IPS-18c (cell line): ENCODE results near the gene TPSB2.
"Not testable (repeated sequence)": the region's sequence is repeated elsewhere in the genome, so short reads cannot be mapped to it uniquely, and the experiment has no call there.

Experiments
- H3K4me3 ChIP-seq: 2 replicates; pipeline ENCODE4 v1.7.0; 2013; ENCODE audit warnings: low read depth, mild to moderate bottlenecking, low read length, moderate library complexity; ENCODE audit not compliant: insufficient read depth
- H3K9me3 ChIP-seq: one replicate; pipeline ENCODE4 v1.6.1; 2013; ENCODE audit warnings: mild to moderate bottlenecking, low read length, moderate library complexity; ENCODE audit not compliant: control insufficient read depth, insufficient read depth

TPSB2 gene

GRCh38 chr16:1198671-1199346, 31.2 kb downstream of the TPSB2 start:
- not testable (repeated sequence) for H3K4me3 ChIP-seq

GRCh38 chr16:1198194-1198593, 31.8 kb downstream of the TPSB2 start:
- no peak overlapping the region; the same call in 1 of the 2 replicates for H3K4me3 ChIP-seq

More at GRCh38 chr16:1198671-1199346, 31.2 kb downstream of the TPSB2 start:
- not testable (repeated sequence) for H3K9me3 ChIP-seq

GRCh38 chr16:1197237-1197866, 32.6 kb downstream of the TPSB2 start:
- no peak overlapping the region for H3K4me3 ChIP-seq
- no peaks in the 10 kb centered on the region for H3K9me3 ChIP-seq

More at GRCh38 chr16:1198194-1198593, 31.8 kb downstream of the TPSB2 start:
- H3K9me3 ChIP-seq: no peaks in the 10 kb centered on the region

- Histone ChIP-seq H3K4me3 (no peak overlapping the region), H3K9me3 (no peaks in the 10 kb centered on the region)
Observed at GRCh38 chr16:1196494-1196893, 33.5 kb downstream of the TPSB2 start.

- no peak overlapping the region for H3K4me3 ChIP-seq
- H3K9me3 ChIP-seq: no peaks in the 10 kb centered on the region
Observed at GRCh38 chr16:1195393-1195666, 34.7 kb downstream of the TPSB2 start.

GRCh38 chr16:1194665-1195392, 35.2 kb downstream of the TPSB2 start:
- H3K4me3 ChIP-seq: no peak overlapping the region
- H3K9me3 ChIP-seq: no peaks in the 10 kb centered on the region

GRCh38 chr16:1193825-1194581, 36.0 kb downstream of the TPSB2 start:
- Histone ChIP-seq H3K4me3 (no peak overlapping the region), H3K9me3 (no peaks in the 10 kb centered on the region)

- Histone ChIP-seq H3K4me3 (no peak overlapping the region), H3K9me3 (no peaks in the 10 kb centered on the region)
Observed at GRCh38 chr16:1193143-1193824, 36.7 kb downstream of the TPSB2 start.

GRCh38 chr16:1192384-1193073, 37.5 kb downstream of the TPSB2 start:
- H3K9me3 ChIP-seq: no peaks in the 10 kb centered on the region

GRCh38 chr16:1190789-1191188, 39.2 kb downstream of the TPSB2 start:
- not testable (repeated sequence) for H3K9me3 ChIP-seq

More at GRCh38 chr16:1192384-1193073, 37.5 kb downstream of the TPSB2 start:
- no peak overlapping the region for H3K4me3 ChIP-seq

GRCh38 chr16:1189455-1189854, 40.5 kb downstream of the TPSB2 start:
- H3K4me3 ChIP-seq: no peak overlapping the region
- no peaks in the 10 kb centered on the region for H3K9me3 ChIP-seq

More at GRCh38 chr16:1190789-1191188, 39.2 kb downstream of the TPSB2 start:
- H3K4me3 ChIP-seq: not testable (repeated sequence)

- Histone ChIP-seq H3K4me3 (no peak overlapping the region), H3K9me3 (no peaks in the 10 kb centered on the region)
Observed at GRCh38 chr16:1188432-1189189, 41.4 kb downstream of the TPSB2 start.

- H3K9me3 ChIP-seq, H3K4me3 ChIP-seq: not testable (repeated sequence)
Observed at GRCh38 chr16:1185460-1186207, 44.4 kb downstream of the TPSB2 start.

- no peak overlapping the region for H3K4me3 ChIP-seq
Observed at GRCh38 chr16:1184980-1185379, 45.0 kb downstream of the TPSB2 start.

GRCh38 chr16:1184156-1184868, 45.7 kb downstream of the TPSB2 start:
- H3K9me3 ChIP-seq: peaks cover 2% of the 10 kb centered on the region
- no peak overlapping the region for H3K4me3 ChIP-seq

More at GRCh38 chr16:1184980-1185379, 45.0 kb downstream of the TPSB2 start:
- H3K9me3 ChIP-seq: peaks cover 2% of the 10 kb centered on the region
